ENCODE data around the gene ZWILCH. TPM values are rescaled to one million over a fixed set of nuclear protein-coding genes. Genes with fewer than 3 reads are reported as not detected.

ZWILCH gene
- total and polyA plus RNA-seq, 10 donors, result 3.6 to 12.8 (median 6.4) TPM

GRCh38 chr15:66598095-66598815 lies 93.1 kb downstream of the ZWILCH start:
- no peaks in the 10 kb centered on the region for H3K36me3 ChIP-seq
- H3K9me3 ChIP-seq, result no peaks in the 10 kb centered on the region
- 60 to 74% (median 68%) methylated on average over 14 of the region's 14 CpGs for WGBS, 5 donors
- H3K27ac ChIP-seq, result no peak overlapping the region
- H3K4me1 ChIP-seq, result peaks cover 0 to under 1% (median 0%) of the 10 kb centered on the region in 6 donors
- intact Hi-C loops (cut with DNase I; ENCODE audit: low total_unique reads), result no loop called here
- DNase-seq, result no peak
- H3K4me3 ChIP-seq, result no peak overlapping the region
- no peak for TF ChIP-seq POLR2A (IDR thresholded peaks at IDR 0.05)
- no peak for TF ChIP-seq CTCF (IDR thresholded peaks at IDR 0.05 in 8 of 11, conservative IDR thresholded peaks at IDR 0.05 in 3 of 11)
- no peak for TF ChIP-seq POLR2AphosphoS5 (IDR thresholded peaks at IDR 0.05)
- peaks cover 0 to 11% (median 0%) of the 10 kb centered on the region in 7 donors for H3K27me3 ChIP-seq (replicated peaks in 1 of 7)

Small RNA genes lying within 50 kb of the gene (microRNA-seq; reads per million reads assigned to microRNA genes)
- gene MIR4512, result 0 to 1.1 (median 0.36) reads per million in 3 donors

Small RNA genes lying within 50 kb of the gene (small RNA-seq; reads per million reads assigned to genes)
- gene MIR4512 (0 reads per million in 4 donors), gene RF01159 (0 reads per million in 4 donors), gene SNORD16 (0 reads per million in 4 donors), gene SNORD18A (0 reads per million in 4 donors), gene SNORD18B (0 reads per million in 4 donors), gene SNORD18C (0 reads per million in 4 donors)

Other genes starting within 250 kb of the ZWILCH start
- 10 to 100 TPM; 23.1 to 30.7 (median 28.1) TPM for gene DIS3L, start 211.8 kb upstream of the ZWILCH start, total RNA-seq
- gene DIS3L, start 211.8 kb upstream of the ZWILCH start, polyA plus RNA-seq, result 10 to 100 TPM in 2 of 3 donors, 1 to 10 TPM in 1; 8.8 to 13.1 (median 10.7) TPM
- 1 to 10 TPM; 5.2 to 9.4 (median 7.7) TPM for gene TIPIN, start 148.6 kb upstream of the ZWILCH start, total RNA-seq
- gene TIPIN, start 148.6 kb upstream of the ZWILCH start, polyA plus RNA-seq, result 1 to 10 TPM; 2.7 to 4.9 (median 4.8) TPM
- gene MAP2K1, start 118.4 kb upstream of the ZWILCH start, total RNA-seq, result 10 to 100 TPM; 36.3 to 56.9 (median 47.4) TPM
- gene MAP2K1, start 118.4 kb upstream of the ZWILCH start, polyA plus RNA-seq, result 10 to 100 TPM; 20.2 to 34.1 (median 30.1) TPM
- gene SNAPC5, start 7.6 kb upstream of the ZWILCH start, total RNA-seq, result 10 to 100 TPM; 20.0 to 37.2 (median 25.2) TPM
- 10 to 100 TPM; 30.6 to 46.8 (median 34.3) TPM for gene SNAPC5, start 7.6 kb upstream of the ZWILCH start, polyA plus RNA-seq
- 1,000 to 10,000 TPM; 1,508 to 3,988 (median 2,104) TPM for gene RPL4, start 471 bp upstream of the ZWILCH start, total RNA-seq
- gene RPL4, start 471 bp upstream of the ZWILCH start, polyA plus RNA-seq, result 1,000 to 10,000 TPM; 3,203 to 4,384 (median 4,018) TPM
- gene LCTL, start 60.7 kb downstream of the ZWILCH start, total RNA-seq, result not detected
- gene LCTL, start 60.7 kb downstream of the ZWILCH start, polyA plus RNA-seq, result not detected
- gene SMAD6, start 196.9 kb downstream of the ZWILCH start, total RNA-seq, result 10 to 100 TPM in 2 of 7 donors, 1 to 10 TPM in 5; 3.6 to 14.0 (median 6.9) TPM
- 1 to 10 TPM in 2 of 3 donors, under 1 TPM in 1; 0.72 to 3.5 (median 3.4) TPM for gene SMAD6, start 196.9 kb downstream of the ZWILCH start, polyA plus RNA-seq